HG03039 (cell line): ENCODE data around the gene CCSER1.
"Not testable (repeated sequence)": the region's sequence is repeated elsewhere in the genome, so short reads cannot be mapped to it uniquely, and the experiment has no call there.

Source experiments
- ATAC-seq: cut with Tn5 transposase; IDR thresholded peaks from one replicate; pipeline ENCODE4 v1.9.1; 2021; ENCODE audit warnings: mild to moderate bottlenecking, moderate library complexity; ENCODE audit not compliant: unreplicated experiment

The CCSER1 gene

DNA sequence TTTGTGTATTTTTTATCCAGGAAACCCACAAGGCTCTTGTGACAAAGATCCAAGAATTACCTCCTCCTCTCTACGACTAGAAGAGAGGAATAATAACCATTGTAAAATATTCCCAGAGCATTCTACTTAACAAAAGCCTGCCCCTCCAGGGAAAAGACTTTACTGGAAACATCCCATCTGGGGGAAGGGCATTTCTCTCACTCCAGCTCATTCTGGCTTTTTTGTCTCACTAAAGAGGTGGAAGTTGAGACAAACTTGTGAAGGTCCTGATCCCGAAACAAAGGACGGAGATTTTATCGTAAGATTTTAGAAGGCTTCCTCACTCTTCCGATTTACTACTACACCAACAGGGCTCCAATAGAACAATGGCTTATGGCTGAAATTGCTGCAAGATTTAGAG, 1484.6 kb downstream of the CCSER1 start:
- no peak for ATAC-seq

DNA sequence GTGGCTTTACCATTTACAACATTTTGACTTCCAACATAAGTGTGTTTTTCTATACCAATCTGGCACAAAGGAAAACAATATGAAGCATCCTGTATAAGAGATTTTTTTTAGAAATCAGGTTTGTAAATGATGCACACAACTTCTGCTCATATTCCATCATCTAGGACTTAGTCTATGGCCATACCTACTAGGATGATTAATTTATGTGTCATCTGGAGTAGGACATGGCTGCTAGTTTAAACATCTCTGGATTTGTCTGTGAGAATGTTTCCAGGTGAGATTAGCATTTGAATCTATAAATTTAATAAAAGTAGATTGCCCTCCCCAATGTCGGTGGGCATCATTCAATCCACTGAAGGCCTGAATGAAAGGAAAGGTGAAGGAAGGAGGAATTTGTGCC, 1493.8 kb downstream of the CCSER1 start:
- no peak for ATAC-seq

DNA sequence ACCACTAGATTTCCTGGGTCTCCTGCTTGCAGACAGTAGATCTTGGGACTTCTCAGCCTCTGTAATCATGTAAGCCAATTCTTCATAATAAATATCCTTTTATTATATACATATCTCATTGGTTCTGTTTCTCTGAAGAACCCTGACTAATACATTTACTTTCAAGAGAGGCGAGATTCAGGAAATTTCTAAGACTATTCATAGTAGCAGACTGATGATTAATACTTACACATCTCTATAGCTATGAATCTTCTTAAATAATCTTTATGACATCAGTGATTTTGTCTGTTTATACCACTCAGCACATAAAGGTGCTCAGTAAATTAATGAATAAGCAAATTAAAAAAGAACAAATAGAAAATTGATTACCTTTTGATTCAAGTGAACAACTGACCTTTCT, 1494.3 kb downstream of the CCSER1 start:
- no peak for ATAC-seq

DNA sequence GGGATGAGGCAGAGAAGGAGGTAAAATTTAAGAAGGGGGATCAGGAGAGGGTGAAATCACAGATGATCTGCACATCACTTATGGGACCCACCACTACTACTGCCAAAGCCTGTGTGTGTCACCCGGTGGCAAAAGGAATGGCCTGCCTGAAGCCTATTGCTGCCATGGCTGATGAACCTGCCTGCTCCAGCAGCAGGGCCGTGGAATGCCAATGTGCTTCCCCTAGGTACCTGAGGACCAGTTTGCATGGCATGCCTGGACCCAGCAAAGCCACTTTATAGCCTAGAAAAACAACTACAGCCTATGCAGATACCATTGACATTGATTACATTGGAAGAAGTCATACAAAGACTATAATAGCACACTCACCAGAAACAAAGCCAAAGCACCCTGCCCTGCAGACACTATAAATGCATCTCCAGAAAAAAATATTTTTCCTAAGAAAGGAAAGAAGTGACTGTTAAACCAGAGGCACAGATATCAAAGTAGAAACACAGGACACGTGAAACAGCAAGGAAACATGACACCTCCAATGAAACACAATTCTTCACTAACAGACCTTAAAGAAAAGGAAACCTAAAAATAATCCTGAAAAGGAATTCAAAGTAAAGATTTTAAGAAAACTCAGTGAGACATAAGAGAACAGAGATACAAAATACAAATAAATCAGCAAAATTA, 1495.9 kb downstream of the CCSER1 start:
- ATAC-seq, result no peak

DNA sequence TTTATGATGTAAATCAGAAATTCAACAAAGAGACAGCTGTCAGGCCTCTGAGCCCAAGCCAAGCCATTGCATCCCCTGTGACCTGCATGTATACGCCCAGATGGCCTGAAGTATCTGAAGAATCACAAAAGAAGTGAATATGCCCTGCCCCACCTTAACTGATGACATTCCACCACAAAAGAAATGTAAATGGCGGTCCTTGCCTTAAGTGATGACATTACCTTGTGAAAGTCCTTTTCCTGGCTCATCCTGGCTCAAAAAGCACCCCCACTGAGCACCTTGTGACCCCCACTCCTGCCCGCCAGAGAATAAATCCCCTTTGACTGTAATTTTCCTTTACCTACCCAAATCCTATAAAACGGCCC, 1496.4 kb downstream of the CCSER1 start:
- ATAC-seq, result not testable (repeated sequence)

DNA sequence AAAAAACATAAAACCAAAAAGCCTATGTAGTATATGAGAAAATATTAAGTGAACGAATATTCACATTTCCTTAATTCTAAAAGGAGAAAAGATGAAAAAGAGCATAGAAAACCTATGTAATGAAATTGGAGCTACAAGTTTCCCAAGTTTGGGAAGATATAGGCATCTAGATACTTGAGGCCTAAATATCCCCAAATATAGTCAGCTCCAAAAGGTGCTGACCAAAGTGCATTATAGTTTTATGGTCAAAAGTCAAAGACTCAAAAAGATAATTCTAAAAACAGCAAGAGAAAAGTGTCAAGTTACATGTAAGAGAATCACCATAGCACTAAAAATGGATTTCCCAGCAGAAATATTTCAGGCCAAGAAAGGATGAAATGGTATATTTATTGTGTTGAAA, 1502.9 kb downstream of the CCSER1 start:
- no peak for ATAC-seq

DNA sequence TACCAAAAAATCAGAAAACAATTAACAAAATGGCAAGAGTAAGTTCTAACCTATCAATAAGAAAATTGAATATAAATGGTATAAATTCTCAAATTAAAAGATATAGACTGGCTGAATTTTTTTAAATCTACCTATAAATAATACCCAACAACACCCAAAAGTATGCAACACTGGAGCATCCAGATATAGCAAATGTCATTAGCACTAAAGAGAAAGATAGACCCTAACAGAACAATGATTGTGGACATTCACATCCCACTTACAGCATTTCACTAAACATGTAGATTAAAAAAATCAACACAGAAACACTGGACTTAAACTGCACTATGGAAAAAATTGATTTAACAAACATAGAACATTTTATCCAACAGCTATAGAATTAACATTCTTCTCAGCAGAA, 1503.6 kb downstream of the CCSER1 start:
- ATAC-seq, result no peak

DNA sequence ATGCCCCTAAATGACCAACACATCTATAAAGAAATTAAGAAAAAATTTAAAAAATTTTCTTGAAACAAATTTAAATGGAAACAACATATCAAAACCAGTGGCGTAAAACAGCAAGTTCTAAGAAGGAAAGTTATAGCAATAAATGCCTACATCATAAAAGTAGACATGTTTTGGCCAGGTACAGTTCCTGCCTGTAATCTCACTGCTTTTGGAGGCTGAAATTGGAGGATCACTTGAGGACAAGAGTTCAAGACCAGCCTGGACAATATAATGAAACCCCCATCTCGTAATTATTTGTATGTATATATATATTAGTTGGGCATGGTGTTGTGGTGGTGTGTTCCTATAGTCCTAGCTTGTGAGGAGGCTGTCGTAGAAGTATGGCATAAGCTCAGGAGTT, 1504.1 kb downstream of the CCSER1 start:
- ATAC-seq, result no peak

DNA sequence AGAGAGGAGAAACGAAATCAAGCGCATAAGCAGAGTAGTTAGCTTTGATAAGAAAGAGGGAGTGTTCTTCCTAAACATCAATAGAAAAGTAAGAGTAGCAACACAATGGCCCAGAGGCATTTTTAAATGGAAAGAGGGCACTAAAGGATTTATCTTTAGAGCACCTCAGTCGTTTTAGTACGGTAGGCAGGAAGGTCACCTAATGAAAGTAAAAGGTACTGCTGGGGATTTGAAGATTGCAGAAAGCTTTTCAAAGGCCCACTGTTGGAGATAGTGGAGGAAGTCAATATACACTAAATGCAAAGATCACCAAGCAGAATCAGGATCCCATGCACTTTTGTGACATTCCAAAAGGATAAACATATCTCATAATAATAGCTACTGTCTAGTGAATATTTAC, 1508.9 kb downstream of the CCSER1 start:
- no peak for ATAC-seq
